GM12878 (cell line): Measurements from ENCODE around the gene CLASP2. TPM values are rescaled to one million over a fixed set of nuclear protein-coding genes. Genes with fewer than 3 reads are reported as not detected.

Experiments
- ATAC-seq: fragments of 200-7000 bp; cut with Tn5 transposase; 3 replicates; pipeline ENCODE4 v1.9.1; 2020; ENCODE audit warnings: mild to moderate bottlenecking, moderate library complexity
- BruUV-seq: library from RNA; stranded (reverse); fragments of 400-500 nt; replicated peaks from 2 replicates; lab custom pipeline; 2021; lab: Mats Ljungman, UMichigan
- CTCF ChIA-PET: fragments of 300-600 bp; sonication (Branson Sonifier 250); formaldehyde crosslinking; extraction: SDS; loops from one replicate; lab custom pipeline; 2021; ENCODE audit warnings: inconsistent platforms; lab: Yijun Ruan, JAX
- POLR2A ChIA-PET: fragments of 350-600 bp; formaldehyde crosslinking; extraction: SDS; loops from one replicate; lab custom pipeline; 2021; ENCODE audit warnings: inconsistent platforms; lab: Charles Lee
- RAD21 ChIA-PET: fragments of 300-600 bp; sonication (Branson Sonifier 250); formaldehyde crosslinking; loops from one replicate; lab custom pipeline; 2023; ENCODE audit warnings: antibody characterized with exemption; ENCODE audit not compliant: unreplicated experiment; lab: Charles Lee
- SMC1A ChIA-PET: fragments of 300-600 bp; sonication (Branson Sonifier 250); formaldehyde crosslinking; loops from one replicate; lab custom pipeline; 2023; ENCODE audit not compliant: unreplicated experiment, uncharacterized antibody; lab: Charles Lee
- DNase-seq: peaks from one replicate; pipeline ENCODE4 v3.0.0-alpha.2; 2011; ENCODE audit warnings: low read depth, low spot score
- FAIRE-seq: peaks from 3 replicates; lab custom pipeline; 2011; peaks lifted over from hg19 to GRCh38; lab: Jason Lieb, UNC
- H2AFZ ChIP-seq: 2 replicates; pipeline ENCODE4 v1.6.0; 2011; ENCODE audit warnings: low read depth, low read length, control low read depth; ENCODE audit not compliant: control insufficient read depth
- H3K27ac ChIP-seq: 2 replicates; pipeline ENCODE4 v1.5.1; 2011; ENCODE audit warnings: control low read depth; ENCODE audit not compliant: control insufficient read depth, insufficient read depth
- H3K27me3 ChIP-seq, 2 experiments: replicated peaks in 1 of 2; 2 replicates each; pipeline versions ENCODE4 v1.6.0 to v1.6.1; 2011; ENCODE audit warnings: low read length in 1 of 2; ENCODE audit not compliant: control insufficient read depth in 2 of 2, insufficient read depth in 2 of 2
- H3K36me3 ChIP-seq, 2 experiments: 2 replicates each; pipeline ENCODE4 v1.5.1; 2011; ENCODE audit warnings: low read length in 1 of 2; ENCODE audit not compliant: control insufficient read depth in 2 of 2, insufficient read depth in 2 of 2
- H3K4me1 ChIP-seq: 2 replicates; pipeline ENCODE4 v1.6.1; 2011; ENCODE audit warnings: mild to moderate bottlenecking, low read length, moderate library complexity, mixed read lengths; ENCODE audit not compliant: control insufficient read depth, insufficient read depth
- H3K4me2 ChIP-seq: 2 replicates; pipeline ENCODE4 v1.6.0; 2011; ENCODE audit warnings: control low read depth; ENCODE audit not compliant: control insufficient read depth, insufficient read depth
- H3K4me3 ChIP-seq: fragments of 200-600 bp; sonication (generic); 2 replicates; pipeline ENCODE4 v1.5.1; 2016
- H3K79me2 ChIP-seq: 2 replicates; pipeline ENCODE4 v1.6.0; 2011; ENCODE audit warnings: low read length; ENCODE audit not compliant: control insufficient read depth, insufficient read depth
- H3K9ac ChIP-seq: 2 replicates; pipeline ENCODE4 v1.8.0; 2011; ENCODE audit warnings: low read length, control low read depth, mixed read lengths; ENCODE audit not compliant: control insufficient read depth, insufficient read depth
- H3K9me3 ChIP-seq: replicated peaks from 3 replicates; pipeline ENCODE4 v1.5.1; 2011; ENCODE audit warnings: mild to moderate bottlenecking, low read length; ENCODE audit not compliant: control insufficient read depth, insufficient read depth
- H4K20me1 ChIP-seq: 2 replicates; pipeline ENCODE4 v1.6.0; 2011; ENCODE audit not compliant: control insufficient read depth, insufficient read depth
- CBX3 ChIP-seq: fragments of 200-600 bp; sonication (generic); IDR thresholded peaks from 2 replicates; pipeline ENCODE4 v1.6.1; 2016; ENCODE audit warnings: low read depth, borderline replicate concordance
- CEBPB ChIP-seq, 2 experiments: fragments of 150-350 bp in 1 of 2; IDR thresholded peaks; 2 replicates each; pipeline ENCODE4 v1.6.1; 2012 to 2014; ENCODE audit warnings: low read depth in 2 of 2, low read length in 2 of 2, borderline replicate concordance in 1 of 2, inconsistent platforms in 1 of 2
- CEBPZ ChIP-seq: fragments of 150-350 bp; IDR thresholded peaks from 2 replicates; pipeline ENCODE4 v1.6.1; 2016; ENCODE audit warnings: low read depth, low read length
- EP300 ChIP-seq, 2 experiments: fragments of 150-350 bp in 1 of 2; IDR thresholded peaks; 2 replicates each; pipeline ENCODE4 v1.6.1; 2011 to 2012; ENCODE audit warnings: low read depth in 2 of 2, low read length in 2 of 2, borderline replicate concordance in 1 of 2, improper control_type of control experiment in 1 of 2, inconsistent platforms in 1 of 2; ENCODE audit not compliant: control insufficient read depth in 1 of 2
- GATAD2B ChIP-seq: fragments of 450-650 bp; conservative IDR thresholded peaks from 2 replicates; pipeline ENCODE4 v1.6.1; 2017; ENCODE audit warnings: low read depth, mild to moderate bottlenecking, moderate library complexity
- MTA2 ChIP-seq: fragments of 450-650 bp; IDR thresholded peaks from 2 replicates; pipeline ENCODE4 v1.6.1; 2016; ENCODE audit warnings: low read depth, mild to moderate bottlenecking, moderate library complexity
- NR2F1 ChIP-seq: fragments of 450-650 bp; conservative IDR thresholded peaks from 2 replicates; pipeline ENCODE4 v1.6.1; 2017; ENCODE audit warnings: mild to moderate bottlenecking
- PAX5 ChIP-seq: IDR thresholded peaks from 2 replicates; pipeline ENCODE4 v1.6.1; 2011; ENCODE audit warnings: low read depth, low read length, borderline replicate concordance
- PKNOX1 ChIP-seq: fragments of 450-650 bp; IDR thresholded peaks from 2 replicates; pipeline ENCODE4 v1.6.1; 2016; ENCODE audit warnings: mild to moderate bottlenecking
- POLR2AphosphoS5 ChIP-seq: IDR thresholded peaks from 2 replicates; pipeline ENCODE4 v1.6.1; 2011; ENCODE audit warnings: mild to moderate bottlenecking, low read length, inconsistent platforms
- SMAD5 ChIP-seq: IDR thresholded peaks from 2 replicates; pipeline ENCODE4 v1.6.1; 2016; ENCODE audit warnings: antibody characterized with exemption, low read depth
- SP1 ChIP-seq: IDR thresholded peaks from one replicate; pipeline ENCODE4 v1.6.1; 2011; ENCODE audit warnings: low read depth, low read length
- ZNF24 ChIP-seq: fragments of 450-650 bp; IDR thresholded peaks from 2 replicates; pipeline ENCODE4 v1.6.1; 2017; ENCODE audit warnings: antibody characterized with exemption, mild to moderate bottlenecking
- WGBS: methylation state at CpG from one replicate; pipeline ENCODE4 v1.1.6; 2016; ENCODE audit warnings: low lambda C conversion rate; ENCODE audit not compliant: insufficient replicate concordance, insufficient coverage; ENCODE audit errors: missing lambda C conversion rate; 5-methylcytosine and 5-hydroxymethylcytosine counted together
- in situ Hi-C: fragments of 300-500 bp; cut with MboI; formaldehyde crosslinking; loops from 9 replicates; pipeline ENCODE4 v1.14.3; 2018; ENCODE audit warnings: mixed read lengths
- intact Hi-C: fragments of 100-400 bp; cut with micrococcal nuclease; formaldehyde crosslinking; loops from one replicate; pipeline ENCODE4 v1.14.2; 2022; ENCODE audit not compliant: unreplicated experiment
- polyA plus RNA-seq, 11 experiments: library from polyadenylated mRNA; depleted of rRNA in 4 of 11; unstranded in 6 of 11; stranded (reverse) in 5 of 11; fragments of >200 nt; fragmentation: Nextera tagmentation in 4 of 11; fragmentation: Illumina TruSeq in 1 of 11; extraction: Ambion mirVana in 4 of 11; extraction: Trizol in 1 of 11; gene quantifications; 1 replicate in 1 of 11; 2 replicates in 10 of 11; pipeline versions ENCODE4 v1.2.1 to v1.2.3, GENCODE V29; 2011 to 2016; ENCODE audit warnings: inconsistent platforms in 2 of 11, missing spikeins in 2 of 11, low read depth in 1 of 11
- total RNA-seq, 4 experiments: library from RNA; depleted of rRNA in 3 of 4; stranded (reverse); fragments of >200 nt in 3 of 4; fragmentation: Illumina TruSeq in 1 of 4; extraction: Trizol in 1 of 4; gene quantifications; 2 replicates each; pipeline versions ENCODE4 v1.2.1 to v1.2.3, GENCODE V29; 2013 to 2021
- TF ChIP-seq, protein P1 (sequence below): IDR thresholded peaks from 2 replicates; pipeline ENCODE4 v1.6.1; 2011; ENCODE audit warnings: low read depth, mild to moderate bottlenecking, low read length, moderate library complexity, borderline replicate concordance; ENCODE audit errors: extremely low read depth

CLASP2 gene
- total and polyA plus RNA-seq, 10 of the 15 experiments (the other 5 are each of a cell fraction or from before 2014, with no cell fraction given), result 4.0 to 38.3 (median 26.8) TPM

DNA sequence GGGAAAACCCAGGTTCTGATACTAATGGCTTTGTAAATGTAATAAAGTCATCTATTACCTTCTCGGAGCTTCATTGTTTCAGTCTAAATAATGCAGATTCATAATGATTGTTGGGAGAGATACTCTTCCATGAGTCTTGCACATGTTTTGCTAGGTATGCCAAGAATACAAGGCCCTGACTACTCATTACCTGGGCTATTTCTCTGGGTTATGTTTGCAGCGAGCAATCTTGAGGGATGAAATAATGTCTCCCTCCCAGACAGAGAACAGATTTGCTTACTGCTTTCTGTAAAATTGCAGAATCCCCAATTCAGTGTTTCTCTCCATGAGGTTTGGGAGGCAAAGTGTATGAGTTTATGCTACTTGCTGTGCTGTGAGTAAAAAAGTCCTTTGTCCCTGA, 6.2 kb upstream of the CLASP2 start (continued):
- no peak for TF ChIP-seq PAX5
- TF ChIP-seq SP1, result no peak
- no peak for TF ChIP-seq PKNOX1
- no peak for TF ChIP-seq NR2F1
- no peak for TF ChIP-seq CEBPB (IDR thresholded peaks at IDR 0.05; ENCODE audit: borderline replicate concordance in 1 of 2, low read depth in 2 of 2, low read length in 2 of 2)
- no peak for TF ChIP-seq GATAD2B
- TF ChIP-seq, protein P1, sequence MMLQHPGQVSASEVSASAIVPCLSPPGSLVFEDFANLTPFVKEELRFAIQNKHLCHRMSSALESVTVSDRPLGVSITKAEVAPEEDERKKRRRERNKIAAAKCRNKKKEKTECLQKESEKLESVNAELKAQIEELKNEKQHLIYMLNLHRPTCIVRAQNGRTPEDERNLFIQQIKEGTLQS, result no peak

DNA sequence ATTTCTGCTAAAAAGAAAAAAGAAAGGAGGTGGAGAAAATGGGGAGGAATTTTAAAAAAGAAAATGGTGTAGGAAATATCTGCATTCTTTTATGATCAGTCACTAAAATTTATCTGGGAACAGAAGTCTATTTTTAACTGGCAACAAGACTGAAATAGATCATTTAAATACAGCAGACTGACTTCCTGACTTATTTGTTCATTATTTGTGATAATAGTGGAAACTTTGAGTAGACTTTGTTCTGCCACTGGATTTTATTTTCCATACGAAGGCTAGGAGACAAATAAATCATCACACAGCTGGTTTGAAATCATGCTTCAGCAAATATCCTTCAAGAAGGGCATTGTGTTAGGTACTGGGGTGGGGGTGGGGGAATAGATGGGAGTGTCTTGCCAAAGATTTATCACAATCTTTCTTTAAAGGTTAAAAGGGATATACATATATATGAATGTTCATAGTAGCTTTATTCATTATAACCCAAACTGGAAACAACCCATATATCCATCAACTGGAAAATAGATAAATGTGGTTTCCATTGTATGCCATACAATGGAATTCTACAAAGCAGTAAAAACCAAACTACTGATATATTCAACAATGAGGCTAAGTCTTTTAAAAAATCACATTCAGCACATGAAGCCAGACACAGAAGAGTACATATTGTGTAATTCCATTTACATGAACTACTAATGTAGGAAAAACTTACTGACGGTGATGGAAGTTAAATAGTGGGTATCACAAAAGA, 4.7 kb upstream of the CLASP2 start:
- no peaks in the 10 kb centered on the region for H3K4me1 ChIP-seq
- intact Hi-C loops, result no loop called here
- TF ChIP-seq CBX3 (no peak), EP300 (IDR thresholded peaks at IDR 0.05; ENCODE audit: borderline replicate concordance in 1 of 2, control insufficient read depth in 1 of 2, low read depth in 2 of 2, low read length in 2 of 2) (no peak), POLR2AphosphoS5 (no peak), MTA2 (no peak), ZNF24 (no peak), CEBPZ (no peak), SMAD5 (no peak)
- TF ChIP-seq, all 136 proteins: peak for 0
- ChIA-PET POLR2A (no interaction called here), RAD21 (no interaction called here), SMC1A (interaction anchor here (0.5 kb wide), 1 partner anchor 114 kb away, joined by 3 read pairs; no protein-coding TSS in a partner anchor), CTCF (interaction anchor here (1.2 kb wide), 1 partner anchor 86 kb away, joined by 4 read pairs; no protein-coding TSS in a partner anchor)
- Histone ChIP-seq H3K79me2 (no peaks in the 10 kb centered on the region; the same call in 1 of the 2 replicates), H3K27ac (no peak overlapping the region), H4K20me1 (no peaks in the 10 kb centered on the region), H3K9ac (no peak overlapping the region), H3K4me3 (no peak overlapping the region), H3K36me3 (no peaks in the 10 kb centered on the region), H3K4me2 (no peak overlapping the region), H2AFZ (no peak overlapping the region), H3K9me3 (no peaks in the 10 kb centered on the region), H3K27me3 (no peaks in the 10 kb centered on the region)
- DNase-seq, result no peak
- ATAC-seq, result no peak
- no peak for FAIRE-seq
- 50% methylated on average over 2 of the region's 2 CpGs for WGBS
- in situ Hi-C loops, result no loop called here
- no TSS peak for BruUV-seq
